ENCODE results near the gene PCSK2.

DNA sequence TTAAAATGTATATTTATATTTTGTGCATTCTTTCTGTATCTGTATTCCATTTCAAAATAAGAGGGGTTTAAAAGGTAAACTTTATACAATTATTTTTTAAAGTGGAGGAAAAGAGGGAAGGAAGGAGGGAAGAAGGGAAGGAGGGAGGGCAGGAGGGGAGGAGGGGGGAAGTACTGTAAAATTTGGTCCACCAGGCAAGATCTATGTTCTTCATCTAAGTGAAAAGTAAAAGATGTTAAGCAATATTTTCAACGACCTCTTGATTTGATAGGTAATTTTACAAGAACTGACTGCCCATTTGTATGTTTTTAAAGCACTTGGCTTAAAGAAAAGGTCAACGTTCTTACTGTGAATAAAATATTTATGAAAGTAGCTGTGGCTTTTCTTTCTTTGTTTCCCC is 29.8 kb upstream of the PCSK2 start:
- TF ChIP-seq, protein P1, sequence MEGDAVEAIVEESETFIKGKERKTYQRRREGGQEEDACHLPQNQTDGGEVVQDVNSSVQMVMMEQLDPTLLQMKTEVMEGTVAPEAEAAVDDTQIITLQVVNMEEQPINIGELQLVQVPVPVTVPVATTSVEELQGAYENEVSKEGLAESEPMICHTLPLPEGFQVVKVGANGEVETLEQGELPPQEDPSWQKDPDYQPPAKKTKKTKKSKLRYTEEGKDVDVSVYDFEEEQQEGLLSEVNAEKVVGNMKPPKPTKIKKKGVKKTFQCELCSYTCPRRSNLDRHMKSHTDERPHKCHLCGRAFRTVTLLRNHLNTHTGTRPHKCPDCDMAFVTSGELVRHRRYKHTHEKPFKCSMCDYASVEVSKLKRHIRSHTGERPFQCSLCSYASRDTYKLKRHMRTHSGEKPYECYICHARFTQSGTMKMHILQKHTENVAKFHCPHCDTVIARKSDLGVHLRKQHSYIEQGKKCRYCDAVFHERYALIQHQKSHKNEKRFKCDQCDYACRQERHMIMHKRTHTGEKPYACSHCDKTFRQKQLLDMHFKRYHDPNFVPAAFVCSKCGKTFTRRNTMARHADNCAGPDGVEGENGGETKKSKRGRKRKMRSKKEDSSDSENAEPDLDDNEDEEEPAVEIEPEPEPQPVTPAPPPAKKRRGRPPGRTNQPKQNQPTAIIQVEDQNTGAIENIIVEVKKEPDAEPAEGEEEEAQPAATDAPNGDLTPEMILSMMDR (IDR thresholded peaks at IDR 0.05): no peak
- no peak for TF ChIP-seq POLR2A (IDR thresholded peaks at IDR 0.05)

All from esophagus squamous epithelium (tissue), 4 donors.